HG02938 (cell line): ENCODE results near the gene ARHGAP22.

ENCODE experiments used
- ATAC-seq: cut with Tn5 transposase; IDR thresholded peaks from one replicate; pipeline ENCODE4 v1.9.1; 2021; ENCODE audit warnings: mild to moderate bottlenecking, moderate library complexity; ENCODE audit not compliant: unreplicated experiment

ARHGAP22 gene

DNA sequence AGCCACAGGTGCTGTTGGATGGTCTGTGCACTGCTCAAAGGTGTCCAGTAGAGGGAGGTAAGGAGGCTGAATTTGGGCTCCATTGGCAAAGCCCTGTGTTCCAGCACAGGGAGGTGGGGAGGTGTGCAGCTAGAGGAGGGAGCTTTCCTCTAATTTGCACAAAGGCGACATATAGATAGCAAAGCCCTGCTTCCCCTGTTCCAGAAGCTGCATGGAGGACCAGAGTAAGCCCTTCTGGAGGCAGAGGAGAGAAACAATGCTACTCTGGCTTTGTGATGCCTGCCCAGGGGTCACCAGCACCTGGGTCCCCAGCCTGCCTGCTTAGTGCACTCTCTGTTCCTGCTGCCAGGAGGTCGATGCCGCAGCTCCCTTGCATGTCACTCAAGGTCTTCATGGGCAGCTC, 3.4 kb upstream of the ARHGAP22 start:
- ATAC-seq, result peak; percentile 70

DNA sequence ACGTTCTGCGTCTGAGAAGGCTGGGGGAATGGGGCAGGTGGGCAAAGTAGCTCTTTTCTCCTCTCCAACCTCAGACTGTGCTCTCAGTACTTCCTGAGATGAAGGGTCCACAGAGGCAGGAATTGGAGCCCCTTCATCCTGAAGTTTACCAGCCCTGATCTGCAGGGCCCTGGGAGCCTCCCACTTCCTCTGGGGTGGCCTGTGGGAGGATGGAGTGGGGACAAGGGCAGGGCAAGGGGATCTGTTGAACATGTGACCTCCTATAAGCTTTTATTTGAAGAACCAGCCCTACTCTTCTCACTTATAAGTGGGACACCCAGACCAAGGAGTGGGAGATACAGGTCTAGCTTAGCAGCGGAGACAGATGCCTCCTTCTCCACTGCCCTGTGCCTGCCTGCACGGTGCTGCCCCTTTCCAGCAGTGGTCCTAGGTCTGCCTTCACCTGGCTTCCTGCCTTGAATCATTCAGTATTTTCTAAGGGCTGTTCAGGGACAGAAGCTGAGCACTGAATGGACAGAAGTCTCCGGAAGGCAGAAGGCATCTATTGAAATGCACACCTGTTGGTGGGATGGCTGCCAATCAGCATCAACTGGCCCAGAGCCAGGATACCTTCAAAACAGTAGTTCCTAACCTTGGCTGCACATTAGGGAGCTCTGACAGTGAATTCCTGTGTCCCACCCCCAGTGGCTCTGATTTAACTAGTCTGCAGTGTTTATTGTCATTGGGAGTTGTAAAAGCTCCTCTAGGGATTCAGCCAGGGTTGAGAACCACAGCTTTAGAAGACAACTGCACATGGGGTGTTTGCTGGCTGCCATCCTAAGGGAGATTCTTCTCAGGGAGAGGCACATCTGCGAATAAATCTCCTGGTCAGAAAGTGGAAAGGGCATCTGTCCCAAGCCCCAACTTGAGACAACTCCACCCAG, 2.7 kb upstream of the ARHGAP22 start:
- no peak for ATAC-seq

DNA sequence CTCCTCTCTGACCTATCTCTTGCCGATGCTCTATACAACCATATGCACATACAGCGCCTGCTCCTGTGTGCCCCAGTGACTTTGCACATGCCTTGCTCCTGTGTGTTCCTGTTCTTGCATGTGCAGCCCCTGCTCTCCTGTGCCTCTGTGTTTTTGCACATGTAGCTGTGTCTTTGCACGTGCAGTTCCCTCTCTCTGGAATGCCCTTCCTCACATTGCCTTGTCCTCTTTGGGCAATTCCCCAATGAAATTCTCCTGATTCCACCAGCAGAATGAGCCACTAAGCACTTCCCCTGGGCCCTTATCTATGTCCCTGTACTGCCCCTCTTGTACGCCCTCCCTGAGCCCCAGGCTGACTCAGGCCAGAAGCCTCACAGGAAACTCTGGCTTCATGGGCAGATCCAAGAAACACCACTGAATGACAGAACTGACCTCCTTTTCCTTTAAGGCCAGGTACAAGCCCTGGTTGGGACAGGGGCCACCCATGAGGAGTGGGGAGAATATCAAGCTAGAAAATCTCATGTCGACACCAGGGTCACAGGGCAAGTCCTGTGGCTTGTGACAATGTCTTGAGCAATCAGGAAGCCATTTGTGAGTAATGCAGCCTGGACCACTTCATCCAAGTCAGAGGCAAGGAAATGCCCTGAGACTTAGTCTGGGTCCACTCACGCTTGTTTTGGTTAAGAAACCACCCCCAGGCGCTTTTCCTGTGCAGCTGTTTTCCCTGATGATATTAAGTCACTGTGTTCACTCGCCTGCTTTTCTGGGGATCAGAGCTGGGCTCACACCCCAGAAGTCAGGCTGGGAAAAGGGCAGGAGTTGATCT, 1.9 kb upstream of the ARHGAP22 start:
- ATAC-seq, result no peak

DNA sequence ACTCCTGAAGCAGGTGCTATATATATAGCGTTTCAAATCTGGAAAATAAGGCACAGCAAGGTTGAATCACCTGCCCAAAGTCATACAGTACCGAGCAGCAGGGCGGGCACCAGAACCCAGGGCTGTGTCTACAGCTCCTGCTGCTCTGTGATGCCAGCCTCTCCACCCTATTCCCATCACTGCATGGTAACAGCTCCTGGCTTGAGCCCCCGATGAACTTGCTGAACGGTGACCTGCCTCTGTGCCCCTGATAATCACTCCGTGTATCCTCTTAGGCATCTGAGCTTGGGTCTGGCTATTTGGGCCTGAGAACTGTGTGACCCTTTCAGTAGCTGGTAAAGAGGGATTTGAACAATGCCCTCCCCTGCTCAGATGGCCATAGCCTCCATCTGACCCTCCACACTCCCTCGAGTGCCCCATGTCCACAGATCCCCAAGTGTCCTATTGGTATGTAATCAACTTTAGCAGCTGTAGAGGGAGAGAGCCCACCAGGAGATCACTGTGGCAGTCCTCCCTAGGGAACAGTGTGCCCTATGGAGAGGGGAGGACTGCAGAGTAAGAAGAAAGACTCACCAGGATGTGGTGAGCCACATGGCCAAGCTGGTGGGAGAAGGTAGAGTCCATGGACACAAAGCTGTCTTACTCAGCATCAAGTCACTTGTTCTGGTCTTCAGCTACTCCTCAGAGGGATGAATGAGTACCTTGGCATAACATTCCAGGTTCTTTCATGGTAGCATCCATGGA, 1.1 kb upstream of the ARHGAP22 start:
- no peak for ATAC-seq

DNA sequence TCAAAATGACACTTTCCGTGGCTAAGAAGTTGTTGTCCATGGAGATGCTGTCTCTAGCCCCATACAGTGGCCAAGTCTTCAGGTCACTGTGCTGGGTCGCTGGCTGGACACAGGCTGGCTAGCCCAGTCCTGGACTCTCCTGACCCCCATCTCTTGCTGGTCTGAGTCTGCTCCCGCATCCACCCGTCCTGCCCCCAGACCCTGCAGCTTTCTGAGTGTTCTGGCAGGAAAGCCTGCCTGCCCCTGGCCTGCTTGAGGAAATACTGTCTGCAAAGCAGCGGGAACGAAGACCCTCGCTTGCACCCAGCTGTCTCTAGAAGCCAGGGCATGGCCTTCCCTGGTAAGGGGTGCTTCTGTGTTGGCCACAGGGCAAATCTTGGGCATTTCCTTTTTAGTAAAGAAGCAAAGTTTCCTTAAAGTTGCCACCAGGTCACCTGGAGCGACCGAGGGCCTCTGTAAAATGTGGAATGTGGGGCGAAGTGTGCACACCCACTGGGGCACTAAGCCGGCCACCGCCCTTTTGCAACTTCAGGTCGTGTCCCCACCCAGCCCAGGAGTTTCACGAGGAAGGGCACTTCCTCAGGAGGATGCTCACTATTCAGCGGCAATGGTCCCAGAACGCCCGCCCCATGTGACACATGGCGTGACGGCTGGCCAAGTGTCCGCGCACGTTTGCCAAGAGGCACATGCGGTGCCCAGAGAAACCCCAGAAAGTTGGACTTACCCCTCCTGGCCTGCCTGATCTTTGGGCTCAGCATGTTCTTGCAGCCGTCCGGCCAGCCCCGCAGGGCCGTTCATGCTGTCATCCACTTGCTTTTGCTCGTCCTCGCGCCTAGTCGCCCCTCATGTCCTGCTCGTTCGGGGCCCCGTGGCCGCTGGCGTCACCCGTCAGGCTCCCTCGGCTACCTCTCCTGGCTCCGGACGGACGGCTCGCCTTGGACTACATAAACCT, 558 bp downstream of the ARHGAP22 start:
- ATAC-seq, result no peak

DNA sequence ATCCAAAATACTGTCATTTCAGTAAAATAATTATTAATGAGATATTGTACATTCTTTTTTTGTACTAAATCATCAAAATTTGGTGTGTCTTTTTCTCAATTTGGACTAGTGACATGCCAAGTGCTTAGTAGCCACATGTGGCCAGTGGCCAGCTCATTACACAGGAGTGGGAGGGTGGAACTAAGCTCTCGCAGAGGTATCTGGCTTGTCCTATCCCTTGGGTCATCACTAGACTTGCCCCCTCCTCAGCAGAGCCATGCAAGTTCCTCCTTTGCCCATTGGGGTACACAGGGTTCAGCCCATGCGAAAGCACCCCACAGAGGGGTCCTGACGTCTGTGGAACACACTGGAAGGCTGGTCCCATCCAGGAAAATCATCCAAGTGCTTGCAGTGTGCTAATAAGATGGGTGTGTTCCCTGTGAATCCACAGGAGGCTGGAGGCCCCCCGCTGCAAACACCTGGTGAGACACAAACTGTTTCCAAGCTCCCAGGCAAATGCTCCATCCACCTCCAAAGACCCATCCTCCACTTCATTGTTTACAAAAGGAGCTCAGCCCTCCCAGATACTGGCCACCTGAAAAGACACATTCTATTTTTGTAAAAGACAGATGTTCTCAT, 1.3 kb downstream of the ARHGAP22 start:
- ATAC-seq, result no peak

DNA sequence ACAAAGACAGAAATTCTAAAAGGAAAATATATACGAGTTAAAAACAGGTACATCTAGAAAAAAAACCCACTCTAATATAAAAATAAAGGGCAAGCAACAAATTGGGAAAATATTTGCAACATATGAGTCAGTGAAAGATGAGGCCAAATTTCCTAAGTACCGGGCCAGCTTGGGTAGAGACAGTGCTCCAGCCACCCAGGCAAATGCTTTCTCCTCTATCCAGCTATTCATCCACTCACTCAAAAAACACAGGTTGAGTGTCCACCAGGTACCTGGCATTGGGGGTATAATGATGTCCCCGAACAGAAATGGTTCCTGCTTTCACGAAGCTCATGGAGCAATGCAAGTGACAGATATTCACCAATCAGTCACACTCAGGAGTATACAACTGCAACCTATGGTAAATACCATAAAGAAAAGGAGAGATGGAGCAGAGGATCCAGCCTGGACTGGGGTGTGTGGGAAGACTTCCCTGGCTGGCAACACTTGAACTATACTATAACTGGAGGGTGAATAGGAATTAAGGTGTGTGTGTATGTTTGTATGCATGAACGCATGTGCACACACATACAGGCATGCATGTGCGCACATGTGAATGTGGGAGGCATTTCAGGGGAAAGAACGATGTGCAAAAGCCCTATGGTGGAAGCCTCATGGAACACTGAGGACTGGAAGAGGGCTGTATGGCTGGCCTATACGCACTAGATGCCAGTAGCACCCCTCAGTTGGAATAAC, 2.3 kb downstream of the ARHGAP22 start:
- ATAC-seq, result no peak

DNA sequence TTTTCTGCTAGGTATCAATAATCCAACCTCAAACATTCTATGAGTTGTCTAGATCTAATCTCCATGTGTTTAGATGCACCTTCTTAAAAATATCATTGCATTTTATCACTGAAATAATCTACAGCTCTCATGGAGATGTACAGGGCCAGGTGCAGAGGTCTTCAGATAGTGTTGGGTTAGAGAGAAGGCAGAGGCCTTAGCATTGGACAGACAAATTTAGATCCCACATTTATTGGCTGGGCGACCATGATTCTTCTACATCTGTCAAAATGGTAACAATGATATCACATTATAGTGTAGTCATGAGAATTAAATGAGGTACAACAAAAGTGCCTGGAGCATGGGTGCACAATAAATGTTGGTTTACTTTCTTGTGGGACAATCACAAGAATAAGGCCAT, 3.1 kb downstream of the ARHGAP22 start:
- no peak for ATAC-seq

DNA sequence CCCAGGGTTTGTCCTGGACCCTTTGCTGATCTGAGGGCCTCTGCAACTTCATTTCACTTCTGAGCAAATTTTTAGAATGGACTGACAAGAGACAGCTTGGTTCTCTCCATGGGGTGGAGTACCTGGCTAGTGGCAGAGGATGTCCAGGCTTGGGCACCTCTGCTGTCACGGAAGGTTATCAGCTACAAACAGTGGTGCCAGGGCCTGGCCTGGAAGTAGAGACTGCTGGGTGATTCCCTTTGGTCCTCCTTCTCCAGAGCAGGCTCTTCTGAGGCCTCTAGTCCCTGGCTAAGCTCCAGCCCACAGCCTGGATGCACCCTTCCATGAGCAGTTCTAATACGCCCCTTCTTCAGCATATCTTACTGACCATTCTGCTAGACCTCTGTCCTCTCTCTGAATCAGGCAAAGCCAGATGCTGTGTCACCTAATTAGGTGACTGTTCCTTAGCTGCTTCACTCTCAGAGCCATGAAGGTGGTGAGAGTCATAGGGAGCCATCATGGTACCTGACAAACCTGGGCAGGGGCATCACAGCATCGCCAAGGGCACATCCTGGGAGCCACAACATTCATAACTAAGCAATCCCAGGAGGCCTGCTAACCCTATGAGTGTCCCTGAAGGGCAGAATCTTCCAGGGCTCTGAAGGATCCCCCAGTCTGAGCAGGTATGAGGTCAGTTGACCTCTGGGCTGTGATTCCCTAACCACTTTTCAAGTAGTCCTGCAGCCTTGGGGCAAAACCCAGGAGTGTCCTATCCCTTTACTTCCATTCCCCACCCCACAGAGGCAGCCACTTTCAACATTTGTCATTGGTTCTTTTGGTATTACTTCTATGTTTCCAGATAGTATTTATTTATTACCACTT, 4.0 kb downstream of the ARHGAP22 start:
- no peak for ATAC-seq

DNA sequence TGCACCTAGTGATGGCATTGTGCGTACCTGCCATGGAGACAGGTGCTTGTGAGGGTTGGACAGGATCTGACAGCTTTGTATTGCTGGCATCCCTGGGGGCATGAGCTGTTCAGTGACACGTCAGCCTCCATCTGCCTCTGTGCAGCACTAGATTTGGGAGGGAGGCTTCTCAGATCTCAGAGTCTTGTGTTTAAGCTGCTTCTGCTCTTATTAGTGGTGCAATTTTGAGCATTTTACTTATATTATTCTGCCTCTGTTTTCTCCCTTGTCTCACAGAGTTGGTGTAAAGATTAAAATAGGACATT, 5.1 kb downstream of the ARHGAP22 start:
- no peak for ATAC-seq

DNA sequence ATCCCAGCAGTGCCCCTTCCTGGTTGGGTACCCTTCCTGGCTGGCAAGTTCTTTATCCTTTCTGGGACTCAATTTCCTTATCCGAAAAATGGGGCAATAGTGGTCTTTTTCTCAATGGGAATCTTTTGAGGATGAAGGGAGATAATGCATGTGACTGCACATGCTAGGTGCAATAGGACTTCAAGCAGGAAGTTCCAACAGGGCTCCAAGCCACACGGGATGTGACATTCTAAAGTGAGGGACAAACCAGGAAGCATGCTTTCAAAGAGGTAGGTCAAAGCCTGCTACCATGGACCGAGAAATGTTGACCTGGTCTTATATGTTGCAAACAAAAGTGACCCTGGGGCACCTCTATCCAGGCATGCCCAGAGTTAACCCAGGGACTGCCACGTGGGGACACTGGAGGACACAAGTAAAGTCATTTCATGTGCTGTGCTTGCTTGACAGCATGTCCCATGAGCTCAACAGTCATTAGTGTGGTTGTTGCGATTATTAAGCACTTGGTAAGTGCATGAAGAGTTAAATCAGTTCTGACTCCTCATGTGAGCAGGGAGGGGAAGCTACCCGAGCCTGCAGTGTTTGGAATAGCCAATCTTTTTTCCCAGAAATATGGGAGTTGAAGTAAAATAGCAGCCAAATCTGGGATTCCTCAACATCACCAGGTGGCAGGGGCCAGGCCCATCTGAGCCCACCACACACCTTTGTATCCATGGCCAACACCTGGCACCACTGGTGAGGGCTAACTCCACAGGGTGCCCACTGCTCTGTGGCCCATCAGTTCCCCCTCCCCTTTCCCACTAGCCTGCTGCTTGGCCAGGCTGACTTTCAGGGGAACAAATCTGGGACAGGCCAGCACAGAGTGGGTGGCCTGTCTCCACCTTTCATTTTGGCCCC, 5.7 kb downstream of the ARHGAP22 start:
- no peak for ATAC-seq

DNA sequence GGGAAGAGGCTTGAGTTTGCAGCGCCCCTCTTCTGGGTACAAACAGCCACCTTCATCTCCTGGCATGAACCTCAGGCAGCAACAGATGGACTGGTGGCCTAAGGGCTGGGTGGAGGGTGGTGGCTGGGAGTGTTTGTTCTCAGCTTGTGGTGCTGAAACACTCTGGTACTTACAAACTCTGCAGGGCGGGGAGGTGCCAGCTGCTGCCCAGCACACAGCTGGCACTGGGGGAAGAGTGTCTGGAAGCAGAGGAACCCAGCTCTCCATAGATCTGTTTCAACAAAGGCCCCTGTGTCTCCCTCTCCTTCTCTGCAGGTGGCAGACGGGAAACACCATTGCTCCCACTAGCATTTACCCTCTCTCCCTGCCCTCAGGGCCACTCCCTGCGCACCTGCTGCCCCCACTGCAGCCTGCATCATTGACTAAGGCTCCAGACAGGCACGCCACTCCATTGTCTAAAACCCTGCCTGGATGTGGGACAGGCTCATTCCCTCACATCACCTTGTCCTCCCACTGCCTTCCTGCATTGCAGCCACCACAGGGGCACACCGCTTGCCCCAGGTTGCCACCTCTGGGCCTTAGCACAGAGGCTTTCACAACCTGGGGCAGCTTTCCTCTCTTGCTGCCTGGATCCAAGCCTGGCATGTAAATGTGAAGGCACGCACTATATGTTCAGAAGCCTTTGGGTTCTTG, 6.5 kb downstream of the ARHGAP22 start:
- ATAC-seq, result no peak

DNA sequence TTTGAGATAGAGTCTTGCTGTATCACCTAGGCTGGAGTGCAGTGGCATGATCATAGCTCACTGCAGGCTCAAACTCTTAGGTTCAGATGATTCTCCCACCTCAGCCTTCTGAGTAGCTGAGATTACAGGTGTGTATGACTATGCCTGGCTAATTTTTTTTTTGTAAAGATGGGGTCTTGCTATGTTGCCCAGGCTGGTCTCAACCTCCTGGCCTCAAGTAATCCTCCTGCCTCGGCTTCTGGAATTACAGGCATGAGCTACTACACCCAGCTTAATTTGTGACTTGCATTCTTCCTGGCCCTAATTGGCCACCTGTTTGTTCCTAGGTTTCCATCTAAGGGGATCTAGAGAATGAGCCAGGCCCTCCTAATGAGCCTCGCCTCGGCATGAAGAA, 9.3 kb downstream of the ARHGAP22 start:
- ATAC-seq, result no peak

DNA sequence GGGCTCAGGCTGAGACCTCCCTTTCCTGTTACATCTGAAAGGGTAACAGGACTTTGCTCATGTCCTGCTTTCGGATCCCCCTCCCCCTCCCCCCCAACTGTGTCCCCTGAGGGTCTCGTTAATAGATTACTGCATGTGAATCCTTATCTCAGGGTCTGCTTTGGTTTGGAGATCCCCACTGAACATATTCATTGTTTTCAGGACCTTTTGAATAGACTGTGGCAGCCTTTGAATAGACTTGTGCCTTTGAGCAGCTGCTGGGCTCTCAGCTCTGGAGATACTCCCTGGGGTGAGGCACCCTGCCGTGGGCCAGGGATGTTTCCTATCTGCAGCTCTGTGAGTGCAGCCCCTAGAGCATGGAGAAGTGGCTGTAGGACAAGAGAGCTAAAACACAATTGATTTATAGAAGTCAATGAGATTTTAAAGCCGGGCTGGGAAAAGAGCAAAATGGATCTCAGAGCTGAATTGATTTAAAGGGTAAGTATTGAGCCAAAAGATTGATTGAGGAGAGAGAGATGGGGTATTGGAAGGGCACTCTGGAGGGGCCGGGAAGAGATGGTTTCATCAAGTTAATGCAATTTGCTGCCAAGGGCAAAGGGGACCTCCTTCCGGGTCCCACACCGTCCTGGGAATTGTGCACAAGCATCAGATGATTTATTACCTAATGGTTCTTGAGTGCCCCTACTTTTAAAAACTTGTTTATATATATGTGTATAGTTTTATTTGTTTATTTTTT, 9.9 kb downstream of the ARHGAP22 start:
- no peak for ATAC-seq

DNA sequence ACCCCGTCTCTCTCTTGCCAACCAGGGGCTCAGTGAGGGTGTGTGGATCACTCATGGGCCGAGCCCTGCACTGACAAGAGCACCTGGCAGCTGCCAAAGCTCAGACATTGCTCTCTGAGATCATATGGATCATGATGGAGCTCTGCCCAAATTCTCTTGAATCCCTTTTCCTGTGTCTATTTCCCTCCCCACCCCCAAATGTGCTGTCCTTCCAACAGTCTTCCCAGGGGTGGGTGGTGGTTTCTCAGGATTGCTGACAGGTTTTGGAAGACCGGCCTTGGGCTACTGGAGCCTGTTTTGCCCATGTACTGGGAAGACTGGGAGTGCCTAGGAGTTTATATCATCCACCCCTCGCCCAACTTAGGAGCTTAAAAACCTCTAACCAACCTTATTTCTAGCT, 10.5 kb downstream of the ARHGAP22 start:
- no peak for ATAC-seq

DNA sequence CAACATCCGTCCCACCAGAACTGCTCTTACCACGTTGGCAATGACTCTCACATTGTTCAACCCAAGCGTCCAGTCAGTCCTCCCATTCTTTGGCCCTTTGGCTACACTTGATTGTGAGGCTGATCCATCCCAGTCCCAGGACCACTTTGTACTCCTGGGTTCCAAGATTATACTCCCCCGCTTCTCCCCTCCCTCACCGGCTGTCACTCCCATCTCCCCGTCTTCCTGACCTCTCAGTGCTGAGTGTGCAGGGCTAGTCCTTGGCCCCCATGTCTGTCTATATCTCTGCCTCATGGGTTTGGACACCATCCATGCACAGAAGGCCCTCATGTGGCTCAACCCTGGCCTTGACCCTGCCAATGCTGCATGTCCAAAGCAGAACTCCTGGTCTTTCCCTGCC, 12.5 kb downstream of the ARHGAP22 start:
- ATAC-seq, result no peak
